Heart left ventricle (tissue), 16 donors: ENCODE data around the gene ZSCAN10. TPM values are rescaled to one million over a fixed set of nuclear protein-coding genes. Genes with fewer than 3 reads are reported as not detected.
"Not testable (repeated sequence)": the region's sequence is repeated elsewhere in the genome, so short reads cannot be mapped to it uniquely, and the experiment has no call there.

Experiments used
- ATAC-seq, 4 donors: fragments of 200-7000 bp; cut with Tn5 transposase; one replicate each; pipeline ENCODE4 v1.9.1; 2020 to 2022; ENCODE audit warnings: moderate library complexity in 4 of 4, mild to moderate bottlenecking in 3 of 4, moderate number of reproducible peaks in 1 of 4
- DNase-seq, 5 donors: peaks; one replicate each; pipeline ENCODE4 v3.0.0-alpha.2; 2020
- H3K27ac ChIP-seq, 12 donors: fragments of 200-600 bp; sonication (generic) in 4 of 12; one replicate each; pipeline versions ENCODE4 v1.5.0 to v1.8.0; 2016 to 2022; ENCODE audit warnings: mild to moderate bottlenecking in 2 of 12
- H3K27me3 ChIP-seq, 9 donors: fragments of 200-600 bp; sonication (generic) in 2 of 9; one replicate each; pipeline versions ENCODE4 v1.5.1 to v1.8.0; 2016 to 2022; ENCODE audit warnings: mild to moderate bottlenecking in 3 of 9
- H3K36me3 ChIP-seq, 9 donors: fragments of 200-600 bp; sonication (generic) in 2 of 9; one replicate each; pipeline versions ENCODE4 v1.5.0 to v1.8.0; 2018 to 2022; ENCODE audit warnings: mild to moderate bottlenecking in 2 of 9
- H3K4me1 ChIP-seq, 12 donors: fragments of 200-600 bp; sonication (generic) in 4 of 12; one replicate each; pipeline versions ENCODE4 v1.5.0 to v1.8.0; 2016 to 2022; ENCODE audit warnings: mild to moderate bottlenecking in 3 of 12
- H3K4me3 ChIP-seq, 12 donors: fragments of 200-600 bp; sonication (generic) in 4 of 12; one replicate each; pipeline versions ENCODE4 v1.5.0 to v1.8.0; 2017 to 2022; ENCODE audit warnings: mild to moderate bottlenecking in 9 of 12, moderate library complexity in 4 of 12
- H3K9me3 ChIP-seq, 12 donors: fragments of 200-600 bp; sonication (generic) in 4 of 12; one replicate each; pipeline versions ENCODE4 v1.5.0 to v1.8.0; 2016 to 2022; ENCODE audit warnings: mild to moderate bottlenecking in 1 of 12
- POLR2A ChIP-seq, 2 donors: fragments of 450-650 bp; IDR thresholded peaks; one replicate each; pipeline ENCODE4 v1.6.1; 2017; ENCODE audit warnings: antibody characterized with exemption in 2 of 2, mild to moderate bottlenecking in 2 of 2, moderate library complexity in 2 of 2
- WGBS, 4 donors: extraction: QIAGEN DNeasy Blood & Tissue Kit in 2 of 4; methylation state at CpG; one replicate each; pipeline versions ENCODE4 v1.1.5 to v1.1.7; 2013 to 2018; 5-methylcytosine and 5-hydroxymethylcytosine counted together
- intact Hi-C, 10 donors: fragments of 100-400 bp; cut with DNase I; formaldehyde crosslinking; loops; one replicate each; pipeline versions ENCODE4 v1.11.1 to v1.14.2; 2022
- polyA plus RNA-seq, 2 donors: library from polyadenylated mRNA; stranded (reverse); fragments of 200-250 nt; gene quantifications; one replicate each; pipeline ENCODE4 v1.2.3, GENCODE V29; 2013
- total RNA-seq, 9 donors: library from RNA; depleted of rRNA in 2 of 9; stranded (reverse); fragments of >200 nt in 2 of 9; fragmentation: NEBNext Ultra II Directional in 3 of 9; extraction: Animal tissue kit (Norgen Biotek cat#: 25700) in 3 of 9; gene quantifications; one replicate each; pipeline versions ENCODE4 v1.1.0 to v1.2.4, GENCODE V29; 2016 to 2023
- TF ChIP-seq, protein P1 (sequence below), 12 donors: fragments of 200-600 bp; sonication (generic) in 4 of 12; IDR thresholded peaks; one replicate each; pipeline versions ENCODE4 v1.5.0 to v1.8.0; 2018 to 2022; ENCODE audit warnings: antibody characterized with exemption in 12 of 12, mild to moderate bottlenecking in 5 of 12
- donor health status: ischemic (EF 13 %, LVEDD 7.1; RV severe dilation, severe dysfunction).
- donor health status: healthy with polysubstance abuse.
- donor health status: DM: no; HTN: yes; CAD: no.
- donor health status: DM: no; HTN: no; CAD: no.
- donor health status: ischemic (EF 25% LVEDD 6.9; RV normal size, moderate dysfunction).
- donor health status: ischemic (EF 25% LVEDD 5.7; RV mildly dilated, moderate dysfunction).
- donor health status: healthy.
- donor health status: DM: yes; HTN: yes; CAD: no.
- donor health status: ischemic (EF 35%, LVEDD 5.7; RV mildly dilated, moderate dysfunction).
- donor health status: nonischemic (EF 11% LVEDD 7.7; RV severe dilation, severe dysfunction).
- donor health status: DM: yes; HTN: yes; CAD: no.
- donor health status: PGD.
- donor health status: ischemic (EF 29% LVEDD 5.4; RV normal size, mild dysfunction).
- donor health status: nonischemic (EF 23%, LVEDD 6.1; RV moderate dilation, normal function).

The ZSCAN10 gene
- total and polyA plus RNA-seq, 11 donors: not detected

DNA sequence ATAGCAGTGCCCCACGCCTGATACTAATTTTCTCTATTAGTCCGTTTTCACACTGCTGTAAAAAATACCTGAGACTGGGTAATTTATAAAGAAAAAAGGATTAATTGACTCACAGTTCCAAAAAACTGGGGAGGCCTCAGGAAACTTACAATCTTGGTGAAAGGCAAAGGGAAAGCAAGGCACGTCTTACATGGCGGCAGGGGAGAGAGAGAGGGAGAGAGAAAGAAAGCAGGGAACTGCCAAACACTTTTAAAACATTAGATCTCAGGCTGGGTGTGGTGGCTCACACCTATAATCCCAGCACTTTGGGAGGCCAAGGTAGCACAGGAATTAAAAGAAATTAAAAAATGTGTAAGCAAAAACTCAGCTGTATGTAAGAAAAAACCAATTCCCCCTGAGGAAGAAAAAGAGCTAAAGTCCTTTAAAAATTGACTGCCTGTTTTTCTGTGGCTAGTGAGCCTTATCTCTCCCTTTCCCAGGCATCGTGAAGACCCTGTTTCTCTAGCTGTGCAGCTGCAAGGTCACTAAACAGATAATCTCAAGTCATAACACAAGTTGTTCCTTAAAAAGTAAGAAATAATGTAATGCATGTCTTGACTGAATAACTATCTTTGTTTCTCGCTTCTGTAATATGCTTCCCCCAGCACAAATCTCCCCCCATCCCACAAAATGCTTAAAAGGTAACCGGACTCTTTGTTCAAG lies 14.0 kb downstream of the ZSCAN10 start:
- no peak overlapping the region for H3K4me3 ChIP-seq
- WGBS, 4 donors: 74 to 78% (median 77%) methylated on average over 7 of the region's 7 CpGs

DNA sequence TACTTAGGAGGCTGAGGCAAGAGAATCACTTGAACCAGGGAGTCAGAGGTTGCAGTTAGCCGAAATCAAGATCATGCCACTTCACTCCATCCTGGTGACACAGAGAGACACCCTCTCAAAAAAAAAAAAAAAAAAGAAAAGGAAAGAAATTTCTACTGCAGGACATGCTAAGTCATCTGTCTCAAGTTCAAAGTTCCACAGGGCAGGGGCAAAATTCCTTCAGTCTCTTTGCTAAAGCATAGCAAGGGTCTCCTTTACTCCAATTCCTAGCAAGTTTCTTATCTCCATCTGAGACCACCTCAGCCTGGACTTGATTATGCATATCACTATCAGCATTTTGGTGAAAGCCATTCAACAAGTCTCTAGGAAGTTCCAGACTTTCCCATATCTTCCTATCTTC lies 14.6 kb downstream of the ZSCAN10 start:
- Histone ChIP-seq H3K36me3 (peaks cover 0 to 7% (median 0%) of the 10 kb centered on the region in 9 donors), H3K4me1 (peaks cover 4 to 43% (median 19%) of the 10 kb centered on the region in 12 donors), H3K9me3 (no peaks in the 10 kb centered on the region), H3K4me3 (no peak overlapping the region), H3K27me3 (no peaks in the 10 kb centered on the region), H3K27ac (no peak overlapping the region)
- no peak for DNase-seq
- TF ChIP-seq, protein P1, sequence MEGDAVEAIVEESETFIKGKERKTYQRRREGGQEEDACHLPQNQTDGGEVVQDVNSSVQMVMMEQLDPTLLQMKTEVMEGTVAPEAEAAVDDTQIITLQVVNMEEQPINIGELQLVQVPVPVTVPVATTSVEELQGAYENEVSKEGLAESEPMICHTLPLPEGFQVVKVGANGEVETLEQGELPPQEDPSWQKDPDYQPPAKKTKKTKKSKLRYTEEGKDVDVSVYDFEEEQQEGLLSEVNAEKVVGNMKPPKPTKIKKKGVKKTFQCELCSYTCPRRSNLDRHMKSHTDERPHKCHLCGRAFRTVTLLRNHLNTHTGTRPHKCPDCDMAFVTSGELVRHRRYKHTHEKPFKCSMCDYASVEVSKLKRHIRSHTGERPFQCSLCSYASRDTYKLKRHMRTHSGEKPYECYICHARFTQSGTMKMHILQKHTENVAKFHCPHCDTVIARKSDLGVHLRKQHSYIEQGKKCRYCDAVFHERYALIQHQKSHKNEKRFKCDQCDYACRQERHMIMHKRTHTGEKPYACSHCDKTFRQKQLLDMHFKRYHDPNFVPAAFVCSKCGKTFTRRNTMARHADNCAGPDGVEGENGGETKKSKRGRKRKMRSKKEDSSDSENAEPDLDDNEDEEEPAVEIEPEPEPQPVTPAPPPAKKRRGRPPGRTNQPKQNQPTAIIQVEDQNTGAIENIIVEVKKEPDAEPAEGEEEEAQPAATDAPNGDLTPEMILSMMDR (IDR thresholded peaks at IDR 0.05): no peak
- TF ChIP-seq POLR2A (IDR thresholded peaks at IDR 0.05): no peak
- intact Hi-C loops: no loop called here
- ATAC-seq: no peak
- 91 to 100% (median 96%) methylated on average over 1 of the region's 1 CpG for WGBS, 4 donors

More for the DNA sequence above, 14.0 kb downstream of the ZSCAN10 start:
- peaks cover 0 to 7% (median 0%) of the 10 kb centered on the region in 9 donors for H3K36me3 ChIP-seq
- no peak for ATAC-seq
- H3K9me3 ChIP-seq: no peaks in the 10 kb centered on the region
- TF ChIP-seq, protein P1 (IDR thresholded peaks at IDR 0.05): no peak
- no peak for TF ChIP-seq POLR2A (IDR thresholded peaks at IDR 0.05)
- intact Hi-C loops: loop anchor here in 1 of 10 donors (5.0 kb wide), 1 partner anchor 37 kb away; no protein-coding TSS in a partner anchor
- H3K27ac ChIP-seq: peak overlapping the region in 6 of 12 donors; percentile 84 to 94 (median 88)
- DNase-seq: no peak
- H3K27me3 ChIP-seq: no peaks in the 10 kb centered on the region
- H3K4me1 ChIP-seq: peaks cover 4 to 43% (median 19%) of the 10 kb centered on the region in 12 donors

DNA sequence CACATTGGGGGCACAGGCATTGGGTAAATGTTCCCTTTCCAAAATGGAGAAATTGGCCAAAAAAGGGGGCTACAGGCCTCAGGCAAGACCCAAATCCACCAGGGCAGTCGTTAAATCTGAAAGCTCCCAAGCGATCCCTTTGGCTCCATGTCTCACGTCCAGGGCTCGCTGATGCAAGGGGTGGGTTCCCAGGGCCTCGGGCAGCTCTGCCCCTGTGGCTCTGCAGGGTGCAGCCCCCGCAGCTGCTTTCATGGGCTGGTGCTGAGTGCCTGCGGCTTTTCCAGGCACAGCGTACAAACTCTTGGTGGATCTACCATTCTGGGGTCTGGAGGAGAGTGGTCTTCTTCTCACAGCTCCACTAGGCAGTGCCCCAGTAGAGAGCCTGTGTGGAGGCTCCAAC lies 15.7 kb downstream of the ZSCAN10 start:
- H3K9me3 ChIP-seq, intact Hi-C loops, ATAC-seq, H3K4me3 ChIP-seq, H3K27me3 ChIP-seq, H3K36me3 ChIP-seq, H3K27ac ChIP-seq, DNase-seq: not testable (repeated sequence)
- WGBS, 4 donors: 92 to 98% (median 94%) methylated on average over 6 to 8 of the region's 8 CpGs
- peaks cover 4 to 40% (median 19%) of the 10 kb centered on the region in 12 donors for H3K4me1 ChIP-seq

DNA sequence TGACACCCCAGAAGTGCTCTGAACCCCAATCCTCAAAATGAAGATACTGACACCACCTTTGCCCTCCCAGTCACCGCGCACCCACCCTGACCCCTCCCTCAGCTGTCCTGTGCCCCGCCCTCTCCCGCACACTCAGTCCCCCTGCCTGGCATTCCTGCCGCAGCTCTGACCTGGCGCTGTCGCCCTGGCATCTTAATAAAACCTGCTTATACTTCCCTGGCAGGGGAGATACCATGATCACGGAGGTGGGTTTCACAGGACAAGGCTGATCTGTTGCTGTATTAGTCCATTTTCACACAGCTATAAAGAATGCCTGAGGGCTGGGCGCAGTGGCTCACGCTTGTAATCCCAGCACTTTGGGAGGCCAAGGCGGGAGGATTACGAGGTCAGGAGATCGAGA lies 17.1 kb downstream of the ZSCAN10 start:
- H3K27me3 ChIP-seq, DNase-seq, H3K4me3 ChIP-seq, H3K9me3 ChIP-seq, intact Hi-C loops, ATAC-seq, H3K27ac ChIP-seq: not testable (repeated sequence)
- Histone ChIP-seq H3K4me1 (peaks cover 0 to 25% (median 8%) of the 10 kb centered on the region in 12 donors), H3K36me3 (peaks cover 0 to 18% (median 4%) of the 10 kb centered on the region in 9 donors)
- 93 to 97% (median 95%) methylated on average over 13 of the region's 13 CpGs for WGBS, 4 donors

DNA sequence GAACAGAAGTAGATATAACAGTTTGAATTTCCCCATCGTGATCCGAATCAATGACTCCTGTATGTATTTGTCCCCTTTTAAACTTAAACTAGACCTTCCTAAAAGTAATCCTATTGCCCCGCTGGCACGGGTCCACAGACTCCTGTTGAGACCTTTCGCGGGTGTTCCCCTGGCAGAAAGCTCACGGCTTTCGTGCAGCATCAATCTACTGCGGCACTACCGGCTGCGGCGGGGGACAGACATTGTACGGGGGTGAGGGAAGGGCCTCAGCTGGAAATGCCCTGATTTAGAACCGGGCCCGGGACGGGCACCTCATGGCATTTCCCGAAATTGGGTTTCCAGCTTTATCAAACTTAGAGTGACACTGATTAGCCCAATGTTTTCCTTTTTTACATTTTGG lies 19.1 kb downstream of the ZSCAN10 start:
- no peak for TF ChIP-seq POLR2A (IDR thresholded peaks at IDR 0.05)
- TF ChIP-seq, protein P1 (IDR thresholded peaks at IDR 0.05): no peak
- WGBS, 4 donors: 89 to 93% (median 92%) methylated on average over 17 of the region's 17 CpGs
- no peak overlapping the region for H3K27ac ChIP-seq
- H3K4me1 ChIP-seq: peaks cover 0 to 19% (median 2%) of the 10 kb centered on the region in 12 donors
- no peak for DNase-seq
- ATAC-seq: no peak
- intact Hi-C loops: no loop called here
- no peaks in the 10 kb centered on the region for H3K9me3 ChIP-seq
- no peak overlapping the region for H3K4me3 ChIP-seq
- no peaks in the 10 kb centered on the region for H3K27me3 ChIP-seq
- peaks cover 0 to 20% (median 4%) of the 10 kb centered on the region in 9 donors for H3K36me3 ChIP-seq
